DND-41 (cell line): ENCODE results near the gene NTSR2.

Experiments used
- ATAC-seq: fragments of 200-7000 bp; cut with Tn5 transposase; 3 replicates; pipeline ENCODE4 v1.9.1; 2021; ENCODE audit warnings: low read depth; ENCODE audit not compliant: insufficient read depth
- DNase-seq: peaks from one replicate; pipeline ENCODE4 v3.0.0-alpha.2; 2020
- H2AFZ ChIP-seq: 2 replicates; pipeline ENCODE4 v1.6.0; 2012; ENCODE audit warnings: low read depth, low read length
- H3K27ac ChIP-seq: 2 replicates; pipeline ENCODE4 v1.5.1; 2012; ENCODE audit warnings: low read length, inconsistent platforms
- H3K27me3 ChIP-seq: fragments of 200-600 bp; sonication (generic); 2 replicates; pipeline ENCODE4 v1.6.0; 2012; ENCODE audit warnings: low read length, mild to moderate bottlenecking, inconsistent platforms; ENCODE audit not compliant: insufficient read depth, poor library complexity
- H3K36me3 ChIP-seq: 2 replicates; pipeline ENCODE4 v1.5.1; 2012; ENCODE audit warnings: low read length, inconsistent platforms; ENCODE audit not compliant: insufficient read depth
- H3K4me1 ChIP-seq: 2 replicates; pipeline ENCODE4 v1.5.1; 2012; ENCODE audit warnings: mild to moderate bottlenecking, low read length; ENCODE audit not compliant: insufficient read depth
- H3K4me2 ChIP-seq: 2 replicates; pipeline ENCODE4 v1.6.0; 2012; ENCODE audit warnings: mild to moderate bottlenecking, moderate library complexity, low read length, inconsistent platforms; ENCODE audit not compliant: insufficient read depth
- H3K4me3 ChIP-seq, 2 experiments: fragments of 200-600 bp in 1 of 2; shearing (Covaris generic) in 1 of 2; 2 replicates each; pipeline ENCODE4 v1.5.1; 2012 to 2016; ENCODE audit warnings: inconsistent platforms in 2 of 2, low read length in 2 of 2, mild to moderate bottlenecking in 2 of 2, low read depth in 1 of 2, moderate library complexity in 1 of 2
- H3K79me2 ChIP-seq: 2 replicates; pipeline ENCODE4 v1.6.0; 2012; ENCODE audit warnings: low read length, inconsistent platforms; ENCODE audit not compliant: insufficient read depth
- H3K9ac ChIP-seq: 2 replicates; pipeline ENCODE4 v1.6.0; 2012; ENCODE audit warnings: low read depth, mild to moderate bottlenecking, inconsistent platforms, low read length, moderate library complexity
- H3K9me3 ChIP-seq: 2 replicates; pipeline ENCODE4 v1.5.1; 2012; ENCODE audit warnings: low read length, moderate library complexity, mild to moderate bottlenecking, inconsistent platforms; ENCODE audit not compliant: insufficient read depth, severe bottlenecking
- H4K20me1 ChIP-seq: 2 replicates; pipeline ENCODE4 v1.6.0; 2012; ENCODE audit warnings: low read length; ENCODE audit not compliant: insufficient read depth
- CTCF ChIP-seq: IDR thresholded peaks from 2 replicates; pipeline ENCODE4 v1.5.1; 2012; ENCODE audit warnings: borderline replicate concordance, low read length, moderate library complexity, mild to moderate bottlenecking; ENCODE audit not compliant: poor library complexity, severe bottlenecking; ENCODE audit errors: extremely low read depth
- EZH2 ChIP-seq: IDR thresholded peaks from 3 replicates; pipeline ENCODE4 v1.6.1; 2012; ENCODE audit warnings: borderline replicate concordance, low read depth, mild to moderate bottlenecking, moderate library complexity, low read length, inconsistent platforms; ENCODE audit not compliant: severe bottlenecking

The NTSR2 gene

GRCh38 chr2:11698009-11698922, 28.3 kb upstream of the NTSR2 start:
- H4K20me1 ChIP-seq = no peaks in the 10 kb centered on the region
- ATAC-seq = no peak
- H3K36me3 ChIP-seq = no peaks in the 10 kb centered on the region
- H3K27ac ChIP-seq = no peak overlapping the region
- no peak for DNase-seq
- no peak overlapping the region for H3K4me2 ChIP-seq
- H3K79me2 ChIP-seq = no peaks in the 10 kb centered on the region
- no peak overlapping the region for H3K9ac ChIP-seq
- no peaks in the 10 kb centered on the region for H3K27me3 ChIP-seq
- H2AFZ ChIP-seq = no peak overlapping the region
- peaks cover 17% of the 10 kb centered on the region for H3K4me1 ChIP-seq
- H3K9me3 ChIP-seq = no peaks in the 10 kb centered on the region
- no peak for TF ChIP-seq CTCF
- TF ChIP-seq EZH2 = no peak
- no peak overlapping the region for H3K4me3 ChIP-seq

- no peaks in the 10 kb centered on the region for H3K9me3 ChIP-seq
- H3K4me2 ChIP-seq = no peak overlapping the region
- H3K36me3 ChIP-seq = no peaks in the 10 kb centered on the region
- peaks cover 20% of the 10 kb centered on the region for H3K4me1 ChIP-seq
- no peak overlapping the region for H2AFZ ChIP-seq
- ATAC-seq (no peak), DNase-seq (no peak)
- no peak overlapping the region for H3K9ac ChIP-seq
- H3K27me3 ChIP-seq = no peaks in the 10 kb centered on the region
- H3K79me2 ChIP-seq = no peaks in the 10 kb centered on the region
- no peak for TF ChIP-seq CTCF
- TF ChIP-seq EZH2 = no peak
- H3K4me3 ChIP-seq = no peak overlapping the region
- H3K27ac ChIP-seq = no peak overlapping the region
- no peaks in the 10 kb centered on the region for H4K20me1 ChIP-seq
Measured at GRCh38 chr2:11697103-11697871, 27.3 kb upstream of the NTSR2 start.

- no peaks in the 10 kb centered on the region for H3K9me3 ChIP-seq
- H3K4me2 ChIP-seq = no peak overlapping the region
- no peak overlapping the region for H2AFZ ChIP-seq
- peaks cover 14% of the 10 kb centered on the region for H3K4me1 ChIP-seq
- no peaks in the 10 kb centered on the region for H4K20me1 ChIP-seq
- no peak for DNase-seq
- H3K36me3 ChIP-seq = no peaks in the 10 kb centered on the region
- no peaks in the 10 kb centered on the region for H3K79me2 ChIP-seq
- H3K27me3 ChIP-seq = no peaks in the 10 kb centered on the region
- no peak overlapping the region for H3K27ac ChIP-seq
- no peak for TF ChIP-seq EZH2
- no peak for TF ChIP-seq CTCF
- no peak overlapping the region for H3K4me3 ChIP-seq
- ATAC-seq = no peak
- H3K9ac ChIP-seq = no peak overlapping the region
Measured at GRCh38 chr2:11696736-11697102, 26.7 kb upstream of the NTSR2 start.
